ENCODE measurements around the gene PIAS1. TPM values are rescaled to one million over a fixed set of nuclear protein-coding genes. Genes with fewer than 3 reads are reported as not detected.

Gene PIAS1
- total and polyA plus RNA-seq, 9 of the 15 experiments (the other 6 are each of a cell fraction or from before 2014, with no cell fraction given): 18.0 to 59.1 (median 28.5) TPM

DNA sequence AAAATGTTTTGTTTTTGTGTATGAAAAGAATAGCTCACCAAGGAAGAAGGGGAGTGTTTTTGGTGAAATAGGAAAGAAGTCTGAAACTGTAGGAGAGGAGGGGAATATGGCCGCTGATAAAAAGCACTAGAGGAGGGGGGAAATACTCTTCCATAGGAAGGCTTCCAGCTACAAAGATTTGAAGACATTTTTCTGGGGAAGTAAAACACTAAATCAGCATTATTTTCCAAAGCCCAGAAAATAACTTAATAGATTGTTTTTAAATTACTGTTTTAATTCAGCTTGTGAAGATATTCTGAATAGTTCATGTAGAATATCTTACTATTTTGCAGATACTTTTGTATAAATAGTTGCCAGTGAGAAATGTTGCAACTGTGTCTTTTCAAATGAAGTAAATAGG is 96.1 kb downstream of the PIAS1 start:
- ATAC-seq: no peak
- DNase-seq (ENCODE audit: extremely low read depth in 1 of 4, low spot score in 3 of 4): no peak
- no peaks in the 10 kb centered on the region for H4K20me1 ChIP-seq (replicated peaks; ENCODE audit: control insufficient read depth, insufficient read depth, low read length)
- H3K27me3 ChIP-seq (ENCODE audit: control insufficient read depth in 2 of 2, insufficient read depth in 2 of 2, low read length in 2 of 2): no peaks in the 10 kb centered on the region
- no peak overlapping the region for H3K4me2 ChIP-seq (ENCODE audit: insufficient read depth, low read length)
- H3K9me3 ChIP-seq (replicated peaks; ENCODE audit: control insufficient read depth, insufficient read depth, low read depth, low read length): no peaks in the 10 kb centered on the region
- H2AFZ ChIP-seq (ENCODE audit: low read depth, low read length): no peak overlapping the region
- H3K4me3 ChIP-seq: no peak overlapping the region
- in situ Hi-C loops (cut with MboI): no loop called here
- no peaks in the 10 kb centered on the region for H3K9me1 ChIP-seq (ENCODE audit: control insufficient read depth, insufficient read depth, low read length)
- FAIRE-seq: no peak
- ChIA-PET CTCF (ENCODE audit: low intra/inter-chr PET ratio) (interaction anchor here (1.2 kb wide), 1 partner anchor 287 kb away, joined by 3 read pairs; no protein-coding TSS in a partner anchor), POLR2A (interaction anchor here (0.6 kb wide), 1 partner anchor 248 kb away, joined by 3 read pairs; no protein-coding TSS in a partner anchor)
- no peaks in the 10 kb centered on the region for H3K79me2 ChIP-seq (ENCODE audit: control insufficient read depth, insufficient read depth, low read length)
- H3K36me3 ChIP-seq (ENCODE audit: control insufficient read depth, insufficient read depth, low read length): peaks cover 44% of the 10 kb centered on the region
- no peak overlapping the region for H3K27ac ChIP-seq (ENCODE audit: extremely low read depth, low read depth, low read length)
- intact Hi-C loops (cut with micrococcal nuclease): loop anchor here (10.0 kb wide), 1 partner anchor 95 kb away; the partner anchor contains the start of gene PIAS1
- WGBS (ENCODE audit: insufficient coverage, low coverage, missing lambda C conversion rate): 90% methylated on average over 1 of the region's 1 CpG
- no peak overlapping the region for H3K9ac ChIP-seq (ENCODE audit: insufficient read depth in 1 of 2, low read depth in 2 of 2, low read length in 2 of 2)
- BruUV-seq (replicated peaks): no TSS peak
- no peaks in the 10 kb centered on the region for H3K4me1 ChIP-seq (replicated peaks in 1 of 2; ENCODE audit: control insufficient read depth in 2 of 2, insufficient read depth in 2 of 2, low read length in 2 of 2)
- no peak for TF ChIP-seq FOXJ2 (tag; IDR thresholded peaks at IDR 0.05)
- TF ChIP-seq SMAD3 (CRISPR knock-in tag; conservative IDR thresholded peaks at IDR 0.05): no peak
- peak; percentile 63 for TF ChIP-seq MAFF (IDR thresholded peaks at IDR 0.05; ENCODE audit: low read length)
- TF ChIP-seq MAFG (tag; conservative IDR thresholded peaks at IDR 0.05): peak; percentile 50
- peak; percentile 82 for TF ChIP-seq ZNF316 (IDR thresholded peaks at IDR 0.05)
- TF ChIP-seq MAFK (IDR thresholded peaks at IDR 0.05; ENCODE audit: low read length): peak; percentile 20; the same call in 1 of the 2 replicates
- TF ChIP-seq ADNP (tag; IDR thresholded peaks at IDR 0.05): no peak
- TF ChIP-seq C11orf30 (IDR thresholded peaks at IDR 0.05; ENCODE audit: low read depth): peak; percentile 77
- no peak for TF ChIP-seq NCOA1 (IDR thresholded peaks at IDR 0.05; ENCODE audit: low read depth)

All from K562 (cell line).